Right atrium auricular region (tissue), 2 donors: ENCODE results near the gene CDC42BPG. TPM values are rescaled to one million over a fixed set of nuclear protein-coding genes. Genes with fewer than 3 reads are reported as not detected.

Source experiments
- DNase-seq: peaks from one replicate; pipeline ENCODE4 v3.0.0-alpha.2; 2019; ENCODE audit warnings: low spot score
- H3K27ac ChIP-seq, 2 donors: fragments of 200-600 bp; sonication (generic); 1 replicate in 1 of 2; 2 replicates in 1 of 2; pipeline ENCODE4 v1.5.1; 2016 to 2019
- H3K27me3 ChIP-seq, 2 donors: fragments of 200-600 bp; sonication (generic); one replicate each; pipeline versions ENCODE4 v1.5.1 to v1.6.0; 2017 to 2019
- H3K36me3 ChIP-seq: fragments of 200-600 bp; sonication (generic); one replicate; pipeline ENCODE4 v1.5.1; 2016
- H3K4me1 ChIP-seq, 2 donors: fragments of 200-600 bp; sonication (generic); one replicate each; pipeline versions ENCODE4 v1.5.1 to v1.6.0; 2017 to 2019
- H3K4me3 ChIP-seq, 2 donors: fragments of 200-600 bp; sonication (generic); 1 replicate in 1 of 2; 2 replicates in 1 of 2; pipeline ENCODE4 v1.5.1; 2017 to 2019; ENCODE audit warnings: mild to moderate bottlenecking in 1 of 2, moderate library complexity in 1 of 2
- H3K9me3 ChIP-seq, 2 donors: fragments of 200-600 bp; sonication (generic); one replicate each; pipeline ENCODE4 v1.5.1; 2019
- total RNA-seq, 2 donors: library from RNA; depleted of rRNA; stranded (reverse); fragments of >200 nt; gene quantifications; one replicate each; pipeline ENCODE4 v1.1.0, GENCODE V29; 2016
- TF ChIP-seq, protein P1 (sequence below), 2 donors: fragments of 200-600 bp; sonication (generic); IDR thresholded peaks; one replicate each; pipeline ENCODE4 v1.5.1; 2019; ENCODE audit warnings: antibody characterized with exemption in 2 of 2

The CDC42BPG gene
- total RNA-seq, 2 donors from 2014 or later, result 0.33 to 1.0 TPM

DNA sequence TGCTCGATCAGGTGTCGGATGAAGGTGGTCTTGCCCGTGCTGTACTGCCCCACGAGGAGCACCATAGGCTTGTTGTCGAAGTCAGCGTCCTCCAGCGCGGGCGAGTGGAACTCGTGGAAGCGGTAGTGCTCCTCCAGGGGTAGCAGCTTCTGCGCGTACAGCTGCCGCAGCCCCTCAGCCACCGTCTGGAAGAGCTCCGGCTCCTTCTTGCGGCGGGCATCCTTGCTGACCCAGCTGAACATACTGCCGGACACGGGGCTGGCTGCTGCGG is 33.7 kb upstream of the CDC42BPG start:
- Histone ChIP-seq H3K27ac (peak overlapping the region; percentile 89 to 90), H3K9me3 (no peaks in the 10 kb centered on the region), H3K4me3 (peak overlapping the region; percentile 84 to 87), H3K27me3 (no peaks in the 10 kb centered on the region), H3K36me3 (peaks cover 12% of the 10 kb centered on the region), H3K4me1 (peaks cover 0 to 64% of the 10 kb centered on the region in 2 donors)
- DNase-seq, result peak; percentile 72
- TF ChIP-seq, protein P1, sequence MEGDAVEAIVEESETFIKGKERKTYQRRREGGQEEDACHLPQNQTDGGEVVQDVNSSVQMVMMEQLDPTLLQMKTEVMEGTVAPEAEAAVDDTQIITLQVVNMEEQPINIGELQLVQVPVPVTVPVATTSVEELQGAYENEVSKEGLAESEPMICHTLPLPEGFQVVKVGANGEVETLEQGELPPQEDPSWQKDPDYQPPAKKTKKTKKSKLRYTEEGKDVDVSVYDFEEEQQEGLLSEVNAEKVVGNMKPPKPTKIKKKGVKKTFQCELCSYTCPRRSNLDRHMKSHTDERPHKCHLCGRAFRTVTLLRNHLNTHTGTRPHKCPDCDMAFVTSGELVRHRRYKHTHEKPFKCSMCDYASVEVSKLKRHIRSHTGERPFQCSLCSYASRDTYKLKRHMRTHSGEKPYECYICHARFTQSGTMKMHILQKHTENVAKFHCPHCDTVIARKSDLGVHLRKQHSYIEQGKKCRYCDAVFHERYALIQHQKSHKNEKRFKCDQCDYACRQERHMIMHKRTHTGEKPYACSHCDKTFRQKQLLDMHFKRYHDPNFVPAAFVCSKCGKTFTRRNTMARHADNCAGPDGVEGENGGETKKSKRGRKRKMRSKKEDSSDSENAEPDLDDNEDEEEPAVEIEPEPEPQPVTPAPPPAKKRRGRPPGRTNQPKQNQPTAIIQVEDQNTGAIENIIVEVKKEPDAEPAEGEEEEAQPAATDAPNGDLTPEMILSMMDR (IDR thresholded peaks at IDR 0.05), result no peak

DNA sequence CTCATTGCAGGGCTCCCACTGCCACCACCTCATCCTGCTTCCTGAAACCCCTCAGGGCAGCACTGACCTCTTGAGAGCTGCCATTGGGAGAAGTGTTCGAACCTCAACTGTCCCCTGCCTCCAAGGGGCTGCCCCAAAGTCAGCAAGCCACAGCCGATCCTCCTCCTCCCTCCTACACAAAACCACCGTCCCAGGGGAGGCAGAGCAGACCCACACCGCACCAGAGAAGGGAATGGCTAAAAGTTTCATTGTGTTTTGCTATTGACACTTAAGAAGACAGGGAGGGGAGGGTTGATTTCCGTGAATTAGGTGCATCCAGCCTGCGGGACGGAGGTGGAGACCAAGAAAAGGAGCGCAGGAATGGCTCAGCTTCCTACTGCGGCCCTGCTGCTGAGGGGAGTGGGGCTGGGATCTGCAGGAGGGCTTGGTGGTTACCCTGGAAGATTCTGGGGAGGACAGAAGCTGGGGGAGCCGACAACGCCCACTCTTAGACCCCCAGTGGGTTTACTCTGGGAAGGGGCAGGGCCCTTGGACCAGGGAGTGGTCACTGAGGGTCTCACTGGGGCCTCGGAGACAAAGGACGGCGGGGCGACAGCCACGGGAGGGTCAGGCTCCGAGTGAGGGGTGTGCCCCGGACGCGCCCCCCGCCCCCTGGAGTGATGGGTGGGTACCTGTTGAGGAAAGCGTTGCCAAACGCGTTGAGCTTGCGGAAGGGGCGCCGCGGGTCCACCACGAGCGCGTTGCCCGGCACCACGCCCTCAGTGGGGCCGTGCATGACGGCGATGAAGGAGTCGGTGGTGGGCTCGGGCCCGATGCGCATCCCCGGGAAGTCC is 33.2 kb upstream of the CDC42BPG start:
- H3K4me1 ChIP-seq, result peaks cover 0 to 70% of the 10 kb centered on the region in 2 donors
- H3K27ac ChIP-seq, result peak overlapping the region; percentile 89 to 90
- peaks cover 17% of the 10 kb centered on the region for H3K36me3 ChIP-seq
- H3K9me3 ChIP-seq, result no peaks in the 10 kb centered on the region
- no peaks in the 10 kb centered on the region for H3K27me3 ChIP-seq
- DNase-seq, result no peak
- TF ChIP-seq, protein P1 (IDR thresholded peaks at IDR 0.05), result no peak
- peak overlapping the region; percentile 84 to 87 for H3K4me3 ChIP-seq

DNA sequence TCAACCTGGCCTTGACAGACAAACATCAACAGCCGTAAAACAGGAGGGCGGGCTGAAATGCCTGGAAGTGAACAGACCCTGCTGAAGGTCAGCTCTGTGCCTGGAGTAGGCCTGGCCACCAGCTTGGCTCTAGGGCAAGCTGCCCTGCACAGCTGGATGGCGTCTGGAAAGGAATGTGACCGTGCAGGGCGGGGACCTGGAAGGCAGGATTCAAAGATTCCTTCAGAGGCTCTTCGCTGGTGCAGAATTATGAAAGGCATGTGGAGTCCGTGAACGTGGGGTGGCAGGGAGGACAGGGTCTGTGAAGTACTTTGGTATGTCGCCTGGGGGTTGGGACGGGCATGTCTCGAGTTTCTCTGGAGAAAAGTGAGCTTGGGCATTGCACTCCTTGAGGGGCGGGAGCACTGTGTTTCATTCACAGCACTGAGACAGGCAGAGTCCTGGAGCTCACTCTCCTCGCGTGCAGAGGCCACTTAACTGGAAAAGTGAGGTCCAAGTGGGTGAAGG is 32.4 kb upstream of the CDC42BPG start:
- DNase-seq, result no peak
- Histone ChIP-seq H3K36me3 (peaks cover 24% of the 10 kb centered on the region), H3K27me3 (no peaks in the 10 kb centered on the region), H3K4me1 (peaks cover 0 to 77% of the 10 kb centered on the region in 2 donors), H3K27ac (peak overlapping the region; percentile 89 to 90), H3K4me3 (peak overlapping the region; percentile 84 to 87), H3K9me3 (no peaks in the 10 kb centered on the region)
- TF ChIP-seq, protein P1 (IDR thresholded peaks at IDR 0.05), result no peak

DNA sequence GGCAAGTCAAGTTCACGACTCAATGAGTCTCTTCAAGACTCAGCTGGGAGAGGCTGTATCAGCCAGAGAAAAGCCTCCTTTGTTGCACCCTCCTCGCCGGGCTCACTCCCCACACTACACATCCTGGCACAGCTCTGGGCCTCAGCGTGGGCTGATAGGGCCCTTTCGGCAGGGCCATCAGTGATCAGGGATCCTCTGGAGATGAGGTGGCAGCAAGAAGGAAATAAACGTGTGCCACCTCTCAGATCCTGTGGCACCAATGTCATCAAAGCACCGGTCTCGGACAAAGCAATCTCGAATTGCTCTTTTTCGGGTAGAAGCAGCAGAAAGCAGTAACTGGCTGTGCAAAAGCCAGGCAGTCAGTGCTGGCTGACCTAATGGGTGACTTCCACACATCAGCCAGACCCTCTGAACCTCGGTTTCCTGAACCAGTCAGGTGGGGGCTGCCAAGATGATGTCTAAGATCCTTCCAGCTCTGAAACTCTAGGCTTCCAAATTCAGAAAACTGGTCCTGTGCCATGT is 31.8 kb upstream of the CDC42BPG start:
- TF ChIP-seq, protein P1 (IDR thresholded peaks at IDR 0.05), result no peak
- Histone ChIP-seq H3K4me1 (peaks cover 0 to 83% of the 10 kb centered on the region in 2 donors), H3K27ac (peak overlapping the region; percentile 89 to 90), H3K4me3 (peak overlapping the region; percentile 84 to 87), H3K9me3 (no peaks in the 10 kb centered on the region), H3K36me3 (peaks cover 30% of the 10 kb centered on the region), H3K27me3 (no peaks in the 10 kb centered on the region)
- DNase-seq, result no peak

DNA sequence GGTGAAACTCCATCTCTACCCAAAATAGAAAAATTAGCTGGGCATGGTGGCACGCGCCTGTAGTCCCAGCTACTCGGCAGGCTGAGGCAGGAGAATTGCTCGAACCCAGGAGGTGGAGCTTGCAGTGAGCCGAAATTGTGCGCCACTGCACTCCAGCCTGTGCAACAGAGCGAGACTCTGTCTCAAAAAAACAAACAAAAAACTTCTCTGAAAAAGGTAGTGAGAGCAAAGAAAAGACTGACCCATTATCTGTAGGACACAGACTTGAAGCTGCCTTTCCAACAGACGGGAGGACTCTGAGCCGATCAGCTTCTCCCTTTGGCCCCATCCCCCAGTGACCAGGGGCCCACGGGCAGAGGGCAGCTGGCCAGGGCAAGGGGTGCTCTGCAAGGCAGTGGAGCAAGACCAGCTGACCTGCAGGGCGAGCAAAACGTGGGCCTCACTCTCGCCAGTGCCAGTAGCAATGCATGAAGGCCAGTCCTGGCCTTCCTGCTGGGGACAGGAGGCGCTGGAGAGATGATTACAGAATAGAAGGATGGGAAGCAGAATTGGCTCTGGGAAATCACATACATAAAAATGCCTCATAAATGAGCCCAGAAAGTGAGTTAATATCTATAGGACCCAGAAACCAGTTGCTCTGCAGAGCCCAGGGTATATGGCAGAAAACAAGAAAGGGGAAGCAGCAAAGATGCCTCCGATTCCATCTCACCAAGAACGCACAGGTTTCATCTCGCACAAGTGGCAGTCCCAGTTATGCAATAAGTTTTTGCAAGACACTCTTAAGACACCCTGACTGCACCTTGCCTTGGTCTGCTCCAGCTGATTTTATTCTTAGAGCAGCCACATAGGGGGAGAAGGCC is 31.1 kb upstream of the CDC42BPG start:
- Histone ChIP-seq H3K4me3 (peak overlapping the region; percentile 84 to 87), H3K9me3 (no peaks in the 10 kb centered on the region), H3K36me3 (peaks cover 32% of the 10 kb centered on the region), H3K27me3 (no peaks in the 10 kb centered on the region), H3K27ac (peak overlapping the region; percentile 89 to 90), H3K4me1 (peaks cover 0 to 84% of the 10 kb centered on the region in 2 donors)
- DNase-seq, result no peak
- TF ChIP-seq, protein P1 (IDR thresholded peaks at IDR 0.05), result no peak
